Activated CD4-positive, alpha-beta T cell treated with anti-CD3 and anti-CD28 coated beads, Interleukin-2, amount 10 ng/mL, durations not matched to agents 7 days and 5 days (primary cell): Measurements from ENCODE around the gene ZFHX3. TPM values are rescaled to one million over a fixed set of nuclear protein-coding genes. Genes with fewer than 3 reads are reported as not detected.

ENCODE experiments used
- CTCF ChIA-PET: fragments of 350-600 bp; sonication (Branson Sonifier 250); formaldehyde crosslinking; loops from one replicate; lab custom pipeline; 2021; ENCODE audit warnings: antibody characterized with exemption; lab: Charles Lee
- POLR2A ChIA-PET: fragments of 350-600 bp; sonication (Branson Sonifier 250); formaldehyde crosslinking; loops from one replicate; lab custom pipeline; 2021; ENCODE audit warnings: antibody characterized with exemption; lab: Charles Lee
- DNase-seq: peaks from one replicate; pipeline ENCODE4 v3.0.0-alpha.2; 2020
- H3K27ac Mint-ChIP-seq: one replicate; pipeline ENCODE4 v1.8.0; 2021; ENCODE audit warnings: mild to moderate bottlenecking, moderate library complexity, mixed read lengths
- H3K27me3 Mint-ChIP-seq: one replicate; pipeline ENCODE4 v1.8.0; 2021; ENCODE audit warnings: mixed read lengths
- H3K36me3 Mint-ChIP-seq: one replicate; pipeline ENCODE4 v1.8.0; 2021; ENCODE audit warnings: low read depth, mixed read lengths
- H3K4me1 Mint-ChIP-seq: one replicate; pipeline ENCODE4 v1.8.0; 2021; ENCODE audit warnings: mixed read lengths
- H3K4me3 Mint-ChIP-seq: one replicate; pipeline ENCODE4 v1.8.0; 2021; ENCODE audit warnings: mild to moderate bottlenecking, moderate library complexity, mixed read lengths
- H3K9me3 Mint-ChIP-seq: one replicate; pipeline ENCODE4 v1.8.0; 2021; ENCODE audit warnings: mixed read lengths
- total RNA-seq, 2 experiments: library from RNA; stranded (reverse); gene quantifications; one replicate each; pipeline ENCODE4 v1.2.3, GENCODE V29; 2021

The ZFHX3 gene
- total RNA-seq, 2 experiments from 2014 or later, result 1.5 to 1.6 TPM

DNA sequence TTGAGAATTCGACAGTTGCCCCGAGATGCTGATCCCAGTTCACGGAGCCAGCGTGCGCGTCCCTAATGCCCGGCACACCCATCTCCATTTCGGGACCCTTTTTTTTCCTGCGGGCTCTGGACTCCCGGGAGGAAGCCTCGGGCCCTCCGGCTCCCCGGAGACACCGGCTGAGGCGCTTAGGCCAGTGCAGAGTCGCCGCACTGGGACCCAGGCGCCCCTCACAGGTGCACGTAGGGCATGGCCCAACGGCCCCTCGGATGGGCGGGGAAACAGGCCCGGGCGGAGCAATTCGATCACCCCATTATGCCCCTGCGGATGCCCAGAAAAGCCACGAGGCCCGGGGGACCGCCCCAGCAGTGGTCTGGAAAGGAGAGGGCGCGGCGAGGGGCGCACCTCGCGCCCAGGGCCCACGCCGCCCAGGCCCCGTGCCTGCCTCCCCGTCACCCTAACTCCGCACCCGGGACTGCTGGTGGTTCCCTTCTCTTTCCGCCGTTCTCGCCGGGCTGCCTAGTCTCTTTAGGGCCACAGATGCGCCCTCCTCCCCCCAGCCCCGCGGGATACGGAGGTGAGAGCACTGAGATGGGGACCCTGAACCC lies 18.5 kb upstream of the ZFHX3 start:
- H3K27ac Mint-ChIP-seq, result no peak overlapping the region
- H3K27me3 Mint-ChIP-seq, result peaks cover 83% of the 10 kb centered on the region
- POLR2A ChIA-PET, result no interaction called here
- DNase-seq, result no peak
- H3K4me1 Mint-ChIP-seq, result peaks cover 19% of the 10 kb centered on the region
- H3K4me3 Mint-ChIP-seq, result no peak overlapping the region
- H3K9me3 Mint-ChIP-seq, result no peaks in the 10 kb centered on the region
- CTCF ChIA-PET, result no interaction called here
- H3K36me3 Mint-ChIP-seq, result no peaks in the 10 kb centered on the region

- H3K27ac Mint-ChIP-seq, result no peak overlapping the region
- CTCF ChIA-PET, result no interaction called here
- POLR2A ChIA-PET, result no interaction called here
- DNase-seq, result no peak
- H3K4me3 Mint-ChIP-seq, result no peak overlapping the region
- H3K36me3 Mint-ChIP-seq, result no peaks in the 10 kb centered on the region
- H3K9me3 Mint-ChIP-seq, result no peaks in the 10 kb centered on the region
- H3K27me3 Mint-ChIP-seq, result peaks cover 82% of the 10 kb centered on the region
- H3K4me1 Mint-ChIP-seq, result peaks cover 14% of the 10 kb centered on the region
Measured at GRCh38 chr16:73065632-73066330, 17.9 kb upstream of the ZFHX3 start.

- H3K36me3 Mint-ChIP-seq, result no peaks in the 10 kb centered on the region
- peaks cover 12% of the 10 kb centered on the region for H3K4me1 Mint-ChIP-seq
- H3K9me3 Mint-ChIP-seq, result no peaks in the 10 kb centered on the region
- CTCF ChIA-PET, result no interaction called here
- no peak overlapping the region for H3K4me3 Mint-ChIP-seq
- H3K27me3 Mint-ChIP-seq, result peaks cover 82% of the 10 kb centered on the region
- no peak for DNase-seq
- no peak overlapping the region for H3K27ac Mint-ChIP-seq
- POLR2A ChIA-PET, result no interaction called here
Measured at GRCh38 chr16:73064994-73065545, 17.1 kb upstream of the ZFHX3 start.

DNA sequence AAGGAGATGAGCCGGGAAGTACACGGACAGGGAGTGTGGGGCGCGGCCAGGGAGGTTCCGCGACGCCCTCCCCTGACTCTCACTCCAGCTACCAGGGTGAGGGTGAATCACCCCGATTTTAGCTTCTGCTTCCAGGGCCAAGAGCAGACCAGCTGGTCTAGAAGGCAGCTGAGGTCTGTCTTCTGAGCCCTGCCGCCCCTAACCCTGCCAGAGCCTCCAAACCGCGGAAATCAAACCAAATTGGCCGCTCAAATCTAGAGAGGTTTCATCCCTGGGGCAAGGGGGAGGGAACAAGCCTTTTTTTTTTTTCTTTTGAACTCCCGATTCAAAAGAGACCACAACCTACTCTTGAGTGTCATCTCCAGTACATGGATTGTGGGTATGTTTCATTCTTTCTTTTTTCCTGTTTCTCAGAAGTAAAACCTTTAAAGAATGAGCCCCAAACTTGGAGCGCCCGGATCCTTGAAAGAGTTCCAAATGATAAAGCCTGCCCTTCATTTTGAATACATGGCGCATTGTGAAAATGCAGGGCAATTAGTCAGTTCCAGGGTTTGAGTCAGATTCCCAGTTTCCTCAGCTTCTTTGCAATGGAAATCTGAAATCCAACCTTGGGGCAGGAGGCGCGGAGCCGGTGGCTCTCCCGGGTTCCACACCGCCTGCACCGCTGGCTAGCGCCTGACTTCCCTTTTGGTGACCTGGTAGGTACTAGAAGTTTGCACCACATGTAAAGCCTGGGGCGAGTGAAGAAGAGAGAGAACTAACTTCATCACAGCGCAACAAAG lies 16.5 kb upstream of the ZFHX3 start:
- Mint-ChIP-seq H3K4me3 (no peak overlapping the region), H3K4me1 (peaks cover 12% of the 10 kb centered on the region), H3K9me3 (no peaks in the 10 kb centered on the region), H3K27me3 (peaks cover 84% of the 10 kb centered on the region), H3K36me3 (no peaks in the 10 kb centered on the region), H3K27ac (no peak overlapping the region)
- ChIA-PET CTCF (no interaction called here), POLR2A (interaction anchor here (0.7 kb wide), 1 partner anchor 1600 kb away, joined by 7 read pairs; no protein-coding TSS in a partner anchor)
- DNase-seq, result no peak

DNA sequence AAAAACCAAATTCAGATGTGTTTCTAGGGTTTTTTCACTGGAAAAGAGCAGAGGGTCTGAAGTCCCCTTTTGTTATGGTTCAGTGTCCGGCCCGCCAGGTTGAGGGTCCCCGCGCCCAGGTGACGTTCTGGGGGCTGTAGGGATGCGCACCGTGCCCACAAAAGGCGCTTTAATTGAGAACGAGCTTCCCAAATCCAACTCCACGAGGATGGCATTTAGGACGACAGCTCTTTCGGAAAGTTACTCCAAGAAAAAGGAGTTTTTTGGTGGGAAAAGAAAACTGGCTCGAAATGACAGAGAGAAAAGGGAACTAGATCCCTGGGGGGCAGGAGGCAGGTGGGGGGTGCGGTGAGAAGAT lies 15.9 kb upstream of the ZFHX3 start:
- CTCF ChIA-PET, result no interaction called here
- Mint-ChIP-seq H3K4me3 (no peak overlapping the region), H3K27me3 (peaks cover 84% of the 10 kb centered on the region), H3K27ac (no peak overlapping the region), H3K36me3 (no peaks in the 10 kb centered on the region), H3K9me3 (no peaks in the 10 kb centered on the region), H3K4me1 (peaks cover 18% of the 10 kb centered on the region)
- no peak for DNase-seq
- POLR2A ChIA-PET, result interaction anchor here (0.7 kb wide), 1 partner anchor 1600 kb away, joined by 7 read pairs; no protein-coding TSS in a partner anchor

DNA sequence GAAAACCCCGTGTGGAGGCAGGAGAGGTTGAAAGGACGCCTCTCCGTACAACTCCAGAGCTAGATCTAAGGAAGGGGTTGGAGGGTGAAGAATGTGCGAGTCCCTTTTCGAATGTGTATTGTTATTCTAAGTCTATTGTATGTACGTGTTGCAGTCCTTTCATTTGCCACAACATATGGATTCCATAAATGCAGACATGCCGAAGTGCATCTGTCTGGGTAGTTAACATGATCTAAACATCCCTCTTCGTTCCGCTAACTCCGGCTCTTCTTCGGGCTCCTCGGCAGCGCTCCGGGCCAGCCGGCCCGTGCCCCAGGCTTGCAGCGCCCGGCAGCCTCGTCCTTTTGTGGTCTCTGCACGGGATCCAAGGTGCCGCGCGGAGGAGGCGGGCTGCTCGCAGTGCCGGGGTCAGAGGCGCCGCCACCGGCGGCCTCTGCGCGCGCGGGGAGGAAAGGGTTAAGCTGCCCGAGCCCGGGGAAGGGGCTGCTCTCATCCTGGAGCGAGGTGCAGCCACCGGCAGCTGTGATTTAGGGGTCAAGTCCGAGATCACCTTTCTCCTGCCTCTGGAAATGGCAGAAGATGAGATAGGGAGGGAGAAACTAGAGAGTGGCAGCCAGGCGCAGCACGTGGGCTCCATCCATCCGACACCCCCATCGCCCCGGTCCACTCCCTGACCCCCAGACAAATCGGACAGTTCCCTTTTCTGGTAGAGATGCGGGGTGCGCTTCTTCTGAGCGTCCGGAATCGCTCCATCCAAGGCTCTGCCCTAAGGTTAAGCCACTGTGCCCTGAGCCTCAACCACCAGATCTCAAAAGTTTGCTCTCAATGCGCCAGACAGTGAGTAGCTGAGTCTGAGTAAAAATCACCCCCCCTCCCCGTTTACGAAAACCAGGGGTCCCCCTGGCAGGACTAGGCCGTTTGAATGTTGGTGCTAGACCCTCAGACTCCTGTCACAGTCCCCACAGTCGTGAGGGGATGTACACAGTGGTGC lies 15.1 kb upstream of the ZFHX3 start:
- POLR2A ChIA-PET, result interaction anchor here (0.7 kb wide), 1 partner anchor 1599 kb away, joined by 7 read pairs; no protein-coding TSS in a partner anchor
- Mint-ChIP-seq H3K4me1 (peaks cover 19% of the 10 kb centered on the region), H3K4me3 (no peak overlapping the region), H3K27me3 (peaks cover 77% of the 10 kb centered on the region), H3K9me3 (no peaks in the 10 kb centered on the region), H3K27ac (no peak overlapping the region), H3K36me3 (no peaks in the 10 kb centered on the region)
- CTCF ChIA-PET, result no interaction called here
- DNase-seq, result no peak

DNA sequence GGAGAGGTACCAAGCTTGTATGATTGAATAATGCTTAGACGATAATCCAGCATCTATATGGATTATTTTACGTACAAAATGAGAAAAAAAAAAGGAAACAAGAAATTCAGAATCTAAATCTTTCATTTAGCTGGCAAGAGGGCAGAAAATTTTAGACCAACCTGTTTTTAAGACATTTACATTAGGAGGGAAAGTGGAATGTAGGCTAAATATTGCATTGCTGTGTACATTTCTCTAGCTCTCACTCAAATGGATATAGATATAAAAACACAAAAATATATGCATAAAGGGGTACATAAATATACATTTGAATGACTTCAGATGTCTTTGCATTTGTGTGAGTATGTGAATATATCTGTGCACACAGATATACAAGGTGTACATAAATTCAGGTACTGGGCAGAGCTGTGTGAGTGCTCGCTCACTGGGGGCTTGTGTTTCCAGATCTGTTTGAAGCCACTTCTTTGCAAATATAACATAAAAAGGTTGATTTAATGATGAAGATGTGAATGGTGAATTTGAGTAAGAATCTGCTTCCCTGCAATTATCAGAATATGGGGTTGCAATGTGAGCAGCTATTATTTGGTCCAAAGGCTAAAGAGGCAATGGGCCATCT lies 14.2 kb upstream of the ZFHX3 start:
- peaks cover 21% of the 10 kb centered on the region for H3K4me1 Mint-ChIP-seq
- H3K9me3 Mint-ChIP-seq, result no peaks in the 10 kb centered on the region
- H3K4me3 Mint-ChIP-seq, result no peak overlapping the region
- peaks cover 2% of the 10 kb centered on the region for H3K36me3 Mint-ChIP-seq
- H3K27ac Mint-ChIP-seq, result no peak overlapping the region
- POLR2A ChIA-PET, result no interaction called here
- CTCF ChIA-PET, result no interaction called here
- H3K27me3 Mint-ChIP-seq, result peaks cover 73% of the 10 kb centered on the region
- no peak for DNase-seq

DNA sequence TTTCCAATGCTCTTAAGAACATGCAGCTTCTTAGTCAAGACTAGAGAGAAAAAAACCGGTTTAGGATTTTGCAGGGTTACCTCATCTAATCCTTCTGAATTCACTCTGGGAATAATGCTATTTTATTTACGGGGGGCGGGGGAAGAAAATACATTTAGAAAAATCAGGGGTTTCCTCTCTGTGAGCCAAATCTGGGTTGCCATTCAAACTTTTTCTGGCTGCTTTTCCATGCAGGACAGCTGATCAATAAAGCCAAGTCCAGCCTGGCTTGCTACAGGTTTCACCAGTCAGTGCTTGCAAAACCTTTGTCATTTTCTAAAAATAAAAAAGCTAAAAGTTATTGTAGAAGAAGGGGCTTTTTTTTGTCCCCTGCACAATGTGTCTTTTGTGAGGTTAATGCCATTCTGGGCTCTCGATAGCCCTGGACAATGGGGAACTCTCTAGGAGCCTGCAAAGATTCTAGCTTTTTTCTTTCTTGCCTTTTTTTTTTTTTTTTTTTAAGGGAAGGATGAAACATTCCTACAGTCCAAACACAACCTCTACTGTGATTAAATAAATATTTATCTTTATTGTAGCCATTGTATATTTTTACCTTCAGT lies 13.1 kb upstream of the ZFHX3 start:
- DNase-seq, result no peak
- POLR2A ChIA-PET, result no interaction called here
- Mint-ChIP-seq H3K27ac (no peak overlapping the region), H3K4me3 (no peak overlapping the region), H3K9me3 (no peaks in the 10 kb centered on the region), H3K4me1 (peaks cover 22% of the 10 kb centered on the region), H3K36me3 (peaks cover 2% of the 10 kb centered on the region), H3K27me3 (peaks cover 80% of the 10 kb centered on the region)
- CTCF ChIA-PET, result interaction anchor here (0.6 kb wide), 1 partner anchor 1143 kb away, joined by 5 read pairs; no protein-coding TSS in a partner anchor

DNA sequence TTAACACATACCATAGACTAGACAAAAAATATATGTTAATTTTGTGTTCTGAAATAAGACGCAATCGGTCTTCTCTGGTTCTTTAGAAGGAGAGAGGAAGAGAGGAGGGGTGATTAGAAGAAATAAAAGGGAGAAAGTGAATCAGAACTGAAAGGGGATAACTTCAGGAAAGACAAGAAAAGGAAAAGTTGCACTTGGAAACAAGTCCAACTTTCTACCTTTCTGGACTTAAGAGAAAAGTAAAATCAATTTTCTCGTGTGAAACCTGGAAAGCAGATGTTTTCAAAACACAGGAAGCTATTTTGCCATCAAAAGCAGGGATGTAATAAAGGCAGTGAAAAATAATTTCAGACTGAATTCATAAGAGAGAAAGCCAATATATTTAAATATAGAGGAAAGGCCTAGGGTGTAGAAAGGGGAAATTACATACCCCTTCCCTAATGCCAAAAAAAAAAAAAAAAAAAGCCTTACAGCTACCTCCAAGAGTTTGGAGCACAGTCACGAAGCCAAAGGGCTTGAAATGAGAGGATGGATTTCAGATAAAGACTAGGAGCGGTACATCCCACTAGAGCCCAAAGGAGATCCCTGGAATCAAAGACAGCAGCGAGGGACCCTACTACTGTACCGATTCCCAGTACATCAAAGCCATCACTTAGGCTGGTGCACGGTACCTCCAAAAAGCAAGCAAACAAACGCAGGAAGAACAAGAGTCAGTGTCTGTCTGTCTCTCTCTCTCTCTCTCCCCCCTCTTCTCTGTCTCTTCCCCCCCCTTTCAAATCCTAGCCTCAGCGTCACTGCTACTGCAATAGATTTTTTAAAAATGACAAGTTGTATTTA lies 12.1 kb upstream of the ZFHX3 start:
- CTCF ChIA-PET, result interaction anchor here (0.7 kb wide), 1 partner anchor 829 kb away, joined by 3 read pairs; no protein-coding TSS in a partner anchor

DNA sequence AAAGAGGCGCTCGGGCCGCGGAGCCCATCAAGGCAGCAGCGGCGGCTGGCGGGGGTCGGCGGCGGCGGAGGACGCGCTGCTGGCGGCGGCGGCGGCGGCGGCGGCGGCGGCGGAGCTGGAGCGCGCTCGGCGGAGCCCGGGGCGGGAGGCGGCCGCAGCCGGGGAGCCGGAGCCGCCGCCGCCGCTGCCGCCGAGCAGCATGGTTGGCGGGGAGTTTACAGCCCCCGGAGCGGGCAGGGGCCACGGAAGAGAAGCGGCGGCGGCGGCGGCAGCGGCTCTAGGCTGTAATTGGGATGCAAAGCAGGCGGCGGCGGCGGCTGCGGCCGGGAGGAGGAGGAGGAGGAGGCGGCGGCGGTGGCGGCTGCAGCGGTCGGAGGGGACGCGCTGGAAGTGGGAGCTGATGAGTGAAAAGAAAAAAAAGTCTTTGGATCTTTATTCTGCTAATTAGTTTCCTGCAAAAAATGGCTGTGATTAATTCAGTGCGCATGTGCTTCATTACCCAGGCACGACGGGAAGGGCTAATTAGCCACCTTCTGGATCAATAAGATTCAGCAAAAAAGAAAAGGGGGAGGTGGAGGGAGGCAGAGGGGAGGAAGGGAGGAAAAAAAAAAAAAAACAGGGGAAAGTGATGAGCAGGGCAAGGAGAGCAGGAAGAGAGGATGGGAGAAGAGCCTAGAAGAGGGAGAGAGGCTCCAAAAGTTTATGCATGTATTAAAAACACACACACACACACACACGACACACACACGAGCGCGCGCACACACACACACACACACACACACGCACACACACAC lies 10.9 kb upstream of the ZFHX3 start:
- DNase-seq, result peak; percentile 17
- Mint-ChIP-seq H3K4me3 (peak overlapping the region; percentile 79), H3K27me3 (peaks cover 78% of the 10 kb centered on the region), H3K27ac (peak overlapping the region; percentile 80), H3K9me3 (no peaks in the 10 kb centered on the region), H3K4me1 (peaks cover 31% of the 10 kb centered on the region), H3K36me3 (peaks cover 2% of the 10 kb centered on the region)
- ChIA-PET CTCF (interaction anchor here (0.6 to 0.7 kb wide), 4 partner anchors 307 to 1503 kb away, joined by 3 to 5 read pairs (median 4); no protein-coding TSS in a partner anchor), POLR2A (interaction anchor here (0.6 kb wide), 1 partner anchor 9 kb away, joined by 8 read pairs; no protein-coding TSS in a partner anchor)

More for the DNA sequence above, 12.1 kb upstream of the ZFHX3 start:
- peaks cover 31% of the 10 kb centered on the region for H3K4me1 Mint-ChIP-seq
- peak overlapping the region; percentile 79 for H3K4me3 Mint-ChIP-seq
- peaks cover 2% of the 10 kb centered on the region for H3K36me3 Mint-ChIP-seq
- no peak overlapping the region for H3K27ac Mint-ChIP-seq
- POLR2A ChIA-PET, result no interaction called here
- no peak for DNase-seq
- H3K27me3 Mint-ChIP-seq, result peaks cover 80% of the 10 kb centered on the region
- H3K9me3 Mint-ChIP-seq, result no peaks in the 10 kb centered on the region
